Neural progenitor cell (in vitro differentiated cells): Measurements from ENCODE around the gene FMN1.

Source experiments
- CTCF ChIP-seq: fragments of 200-600 bp; sonication (generic); IDR thresholded peaks from 2 replicates; pipeline ENCODE4 v1.5.1; 2017; ENCODE audit warnings: antibody characterized with exemption, mild to moderate bottlenecking
- EZH2 ChIP-seq: fragments of 200-600 bp; sonication (generic); IDR thresholded peaks from 2 replicates; pipeline ENCODE4 v1.6.1; 2017; ENCODE audit warnings: antibody characterized with exemption, mild to moderate bottlenecking, moderate library complexity
- EZH2phosphoT487 ChIP-seq: fragments of 200-600 bp; sonication (generic); IDR thresholded peaks from 2 replicates; pipeline ENCODE4 v1.6.1; 2017; ENCODE audit warnings: antibody characterized with exemption

GRCh38 chr15:33047077-33047476 is 147.4 kb downstream of the FMN1 start:
- TF ChIP-seq EZH2 (no peak), CTCF (no peak), EZH2phosphoT487 (no peak)
